ENCODE measurements around the gene CFAP410. TPM values are rescaled to one million over a fixed set of nuclear protein-coding genes. Genes with fewer than 3 reads are reported as not detected.

CFAP410 gene
- total and polyA plus RNA-seq, 2 of the 13 experiments (the other 11 are each of a cell fraction or from before 2014, with no cell fraction given), result 8.0 to 20.1 TPM

GRCh38 chr21:44338971-44339910 lies at the start of gene CFAP410 (continued):
- TF ChIP-seq YY1 (IDR thresholded peaks at IDR 0.05; ENCODE audit: insufficient read depth, insufficient replicate concordance, low read depth, low read length) (peak; percentile 84), MEIS1 (CRISPR knock-in tag; IDR thresholded peaks at IDR 0.05; ENCODE audit: borderline replicate concordance) (peak; percentile 94), ZNF432 (CRISPR knock-in tag; IDR thresholded peaks at IDR 0.05; ENCODE audit: borderline replicate concordance) (no peak), GLI4 (CRISPR knock-in tag; IDR thresholded peaks at IDR 0.05; ENCODE audit: borderline replicate concordance) (0 out of 2 replicates have a peak, but pooled peaks have one; percentile 67), FOXJ3 (CRISPR knock-in tag; IDR thresholded peaks at IDR 0.05; ENCODE audit: borderline replicate concordance) (0 out of 2 replicates have a peak, but pooled peaks have one; percentile 17), THAP11 (CRISPR knock-in tag; IDR thresholded peaks at IDR 0.05) (peak; percentile 94), POLR2AphosphoS2 (IDR thresholded peaks at IDR 0.05; ENCODE audit: low read depth, low read length) (0 out of 2 replicates have a peak, but pooled peaks have one; percentile 29), SAFB2 (CRISPR knock-in tag; IDR thresholded peaks at IDR 0.05; ENCODE audit: borderline replicate concordance, low read depth) (peak; percentile 74; the same call in 1 of the 2 replicates), ZBTB4 (CRISPR knock-in tag; IDR thresholded peaks at IDR 0.05; ENCODE audit: borderline replicate concordance) (peak; percentile 50; the same call in 1 of the 2 replicates), CBX1 (IDR thresholded peaks at IDR 0.05; ENCODE audit: low read depth) (peak; percentile 63), ZNF780A (CRISPR knock-in tag; IDR thresholded peaks at IDR 0.05) (no peak), ZBTB20 (CRISPR knock-in tag; IDR thresholded peaks at IDR 0.05; ENCODE audit: borderline replicate concordance, low read depth) (no peak), JARID2 (CRISPR knock-in tag; IDR thresholded peaks at IDR 0.05; ENCODE audit: insufficient replicate concordance) (no peak), TEF (CRISPR knock-in tag; IDR thresholded peaks at IDR 0.05) (0 out of 2 replicates have a peak, but pooled peaks have one; percentile 58), ZNF121 (CRISPR knock-in tag; IDR thresholded peaks at IDR 0.05) (no peak), MZF1 (CRISPR knock-in tag; IDR thresholded peaks at IDR 0.05; ENCODE audit: borderline replicate concordance) (no peak), KLF6 (CRISPR knock-in tag; IDR thresholded peaks at IDR 0.05) (no peak), ZNF280D (CRISPR knock-in tag; IDR thresholded peaks at IDR 0.05) (no peak), ATM (IDR thresholded peaks at IDR 0.05; ENCODE audit: borderline replicate concordance) (no peak), SOX5 (CRISPR knock-in tag; IDR thresholded peaks at IDR 0.05; ENCODE audit: borderline replicate concordance) (peak; percentile 31; the same call in 1 of the 2 replicates)
